Karpas-422 (cell line): ENCODE measurements around the gene ACAD8. TPM values are rescaled to one million over a fixed set of nuclear protein-coding genes. Genes with fewer than 3 reads are reported as not detected.

Source experiments
- total RNA-seq: library from RNA; depleted of rRNA; stranded (reverse); fragments of >200 nt; shearing (Covaris generic); gene quantifications from 2 replicates; pipeline ENCODE4 v1.2.3, GENCODE V29; 2014; ENCODE audit warnings: low replicate concordance; rRNA removed

Gene ACAD8
- total RNA-seq, 1 experiment from 2014 or later: 9.6 TPM

Other genes with a start within 250 kb of the ACAD8 start
- 0.65 and 4.8 TPM in 2 replicates for gene JAM3, start 184.5 kb upstream of the ACAD8 start, total RNA-seq
- 19.5 and 22.0 TPM in 2 replicates for gene NCAPD3, start 29.6 kb upstream of the ACAD8 start, total RNA-seq
- 7.9 and 11.2 TPM in 2 replicates for gene VPS26B, start 28.9 kb upstream of the ACAD8 start, total RNA-seq
- 30.0 and 54.0 TPM in 2 replicates for gene THYN1, start 216 bp upstream of the ACAD8 start, total RNA-seq
- gene GLB1L3, start 22.8 kb downstream of the ACAD8 start, total RNA-seq: not detected in 2 replicates
- gene GLB1L2, start 78.4 kb downstream of the ACAD8 start, total RNA-seq: not detected in 2 replicates
- not detected in 2 replicates for gene B3GAT1, start 158.7 kb downstream of the ACAD8 start, total RNA-seq